NCI-H510A treated with DMSO at 0.1 percent for 48 hours (cell line): Measurements from ENCODE around the gene AP3M1.
A peak's percentile ranks its signal among the peaks of the same experiment; 100 is the strongest.
"Not testable (repeated sequence)": the region's sequence is repeated elsewhere in the genome, so short reads cannot be mapped to it uniquely, and the experiment has no call there.

Source experiments
- DNase-seq: peaks from one replicate; lab custom pipeline; 2025; lab: John Stamatoyannopoulos, UW

AP3M1 gene, protein sequence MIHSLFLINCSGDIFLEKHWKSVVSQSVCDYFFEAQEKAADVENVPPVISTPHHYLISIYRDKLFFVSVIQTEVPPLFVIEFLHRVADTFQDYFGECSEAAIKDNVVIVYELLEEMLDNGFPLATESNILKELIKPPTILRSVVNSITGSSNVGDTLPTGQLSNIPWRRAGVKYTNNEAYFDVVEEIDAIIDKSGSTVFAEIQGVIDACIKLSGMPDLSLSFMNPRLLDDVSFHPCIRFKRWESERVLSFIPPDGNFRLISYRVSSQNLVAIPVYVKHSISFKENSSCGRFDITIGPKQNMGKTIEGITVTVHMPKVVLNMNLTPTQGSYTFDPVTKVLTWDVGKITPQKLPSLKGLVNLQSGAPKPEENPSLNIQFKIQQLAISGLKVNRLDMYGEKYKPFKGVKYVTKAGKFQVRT

DNA sequence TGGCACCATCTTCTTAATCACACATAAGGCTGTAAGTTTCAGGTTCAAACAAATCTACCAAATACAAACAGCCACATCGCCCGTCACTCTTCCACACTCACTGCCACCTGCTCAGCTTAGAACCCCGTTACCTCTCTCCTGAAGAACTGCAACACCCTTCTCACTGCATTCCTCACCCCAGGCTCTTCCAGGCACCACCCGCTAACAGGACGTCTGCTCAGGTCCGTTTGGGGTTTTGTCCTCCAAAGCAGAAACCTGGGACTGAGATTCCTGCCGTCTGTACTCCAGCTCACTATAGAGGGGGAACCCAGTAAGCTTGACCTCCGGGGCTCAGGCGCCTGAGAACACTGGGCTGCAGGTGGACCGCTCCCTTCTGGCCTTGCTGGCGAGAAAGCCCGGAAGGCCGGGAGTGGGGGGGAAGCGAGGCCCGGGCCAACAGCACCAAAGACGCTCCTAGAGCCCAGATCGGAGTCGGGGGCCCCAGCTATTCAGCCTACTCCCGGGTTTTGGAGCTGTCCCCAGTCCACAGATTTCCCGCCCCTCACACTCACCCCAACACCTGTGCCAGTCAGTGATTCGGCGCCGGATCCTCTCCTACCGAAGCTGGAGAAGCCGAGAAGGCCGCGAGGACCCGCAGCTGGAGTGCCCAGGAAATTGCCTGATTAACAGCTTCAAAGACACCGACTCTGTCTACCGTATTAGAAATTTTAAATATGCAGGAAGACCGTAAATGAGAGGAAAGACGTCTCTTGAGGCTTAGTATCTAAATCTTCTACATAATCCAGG is at the start of gene AP3M1:
TSS of gene AP3M1 (minus strand) at position 625 of the 786 bp plus-strand sequence. CDS start 12,449 bp downstream, outside the sequence.
- peak; percentile 48 for DNase-seq

DNA sequence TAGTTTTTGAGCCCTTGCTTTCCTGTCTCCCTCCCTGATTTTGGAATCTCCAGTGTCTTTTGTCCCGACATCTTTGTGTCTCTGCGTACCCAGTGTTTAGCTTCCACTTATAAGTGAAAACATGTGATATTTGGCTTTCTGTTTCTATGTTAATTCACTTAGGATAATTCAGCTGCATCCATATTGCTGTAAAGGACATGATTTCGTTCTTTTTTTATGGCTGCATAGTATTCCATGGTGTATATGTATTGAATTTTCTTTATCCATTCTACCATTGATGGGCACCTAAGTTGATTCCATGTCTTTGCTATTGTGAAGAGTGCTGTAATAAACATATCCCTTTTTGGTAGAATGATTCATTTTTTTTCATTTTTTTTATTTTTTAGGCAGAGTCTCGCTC is 48.7 kb upstream of the AP3M1 start:
- no peak for DNase-seq

DNA sequence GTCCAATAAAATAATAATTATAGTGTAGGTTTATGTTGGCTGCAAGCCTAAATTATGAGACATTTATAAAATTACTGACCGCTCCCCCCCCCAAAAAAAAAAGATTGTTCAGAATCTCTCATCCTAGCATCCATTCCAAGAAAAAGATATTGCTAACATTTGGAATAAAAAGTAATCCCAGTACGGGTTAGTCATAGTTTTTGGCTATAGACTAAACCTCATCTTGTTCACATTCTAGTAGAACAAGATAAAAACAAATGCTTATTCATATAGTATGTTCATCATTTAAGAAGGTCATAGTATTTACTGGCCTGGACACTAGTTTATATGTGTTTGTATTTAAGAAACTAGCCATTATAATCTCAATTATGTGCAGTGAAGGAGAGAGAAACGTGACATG is 44.4 kb upstream of the AP3M1 start:
- DNase-seq: no peak

DNA sequence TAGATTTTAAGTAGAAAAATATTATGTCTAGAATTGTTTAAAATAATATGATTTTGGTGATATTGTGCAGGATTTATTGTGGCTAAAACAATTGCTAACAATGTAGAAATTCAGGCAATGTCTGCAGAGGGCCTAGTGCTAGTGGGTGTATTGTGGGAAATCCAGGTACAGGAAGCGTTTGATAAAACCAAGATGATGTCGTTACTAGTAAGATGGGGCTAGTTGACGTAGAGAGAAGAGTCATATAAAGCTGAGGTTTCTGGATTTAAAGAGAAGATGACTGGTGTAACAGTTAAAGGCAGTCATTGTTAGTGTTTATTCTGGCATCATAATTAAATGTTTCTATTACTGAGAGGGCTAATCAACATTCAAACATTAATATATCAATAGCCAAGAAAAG is 43.9 kb upstream of the AP3M1 start:
- no peak for DNase-seq

DNA sequence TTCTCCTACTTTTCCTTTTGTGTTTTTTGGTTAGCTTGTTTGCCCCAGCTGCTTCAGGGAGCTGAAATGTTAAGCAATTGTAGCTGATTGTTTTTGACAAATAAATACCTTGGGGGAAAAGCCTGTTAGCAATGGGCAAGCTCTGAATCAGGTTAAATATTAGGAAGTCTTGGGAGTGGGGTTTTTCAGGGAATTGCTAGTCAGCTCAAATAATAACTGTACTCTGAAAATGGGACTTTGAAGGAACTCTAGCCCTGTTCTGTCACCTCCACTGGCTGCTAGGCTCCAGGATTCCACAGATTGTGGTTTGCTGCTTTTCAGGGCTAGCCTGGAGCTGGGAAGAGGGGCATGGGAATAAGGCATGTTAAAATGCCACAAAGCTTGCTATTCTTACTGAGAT is 39.9 kb upstream of the AP3M1 start:
- DNase-seq: no peak

DNA sequence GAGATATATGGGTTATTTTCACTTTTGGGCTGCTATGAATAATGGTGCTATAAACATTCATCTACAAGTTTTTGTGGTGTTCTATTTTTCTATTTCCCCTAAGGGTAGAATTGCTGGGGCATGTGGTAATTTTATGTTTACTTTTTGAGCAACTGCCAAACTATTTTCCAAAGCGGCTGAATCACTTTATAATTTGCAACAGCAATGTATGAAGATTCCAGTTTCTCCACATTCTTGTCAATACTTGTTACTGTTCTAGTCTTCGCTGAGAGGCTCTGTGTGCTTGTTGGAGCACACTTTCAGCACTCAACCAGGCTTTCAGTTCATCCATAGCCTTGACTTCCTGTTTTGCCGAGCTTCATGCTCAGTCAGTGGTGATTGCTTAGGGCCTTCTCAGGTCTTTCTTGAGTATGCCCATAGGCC is 39.4 kb upstream of the AP3M1 start:
- peak; percentile 70 for DNase-seq

DNA sequence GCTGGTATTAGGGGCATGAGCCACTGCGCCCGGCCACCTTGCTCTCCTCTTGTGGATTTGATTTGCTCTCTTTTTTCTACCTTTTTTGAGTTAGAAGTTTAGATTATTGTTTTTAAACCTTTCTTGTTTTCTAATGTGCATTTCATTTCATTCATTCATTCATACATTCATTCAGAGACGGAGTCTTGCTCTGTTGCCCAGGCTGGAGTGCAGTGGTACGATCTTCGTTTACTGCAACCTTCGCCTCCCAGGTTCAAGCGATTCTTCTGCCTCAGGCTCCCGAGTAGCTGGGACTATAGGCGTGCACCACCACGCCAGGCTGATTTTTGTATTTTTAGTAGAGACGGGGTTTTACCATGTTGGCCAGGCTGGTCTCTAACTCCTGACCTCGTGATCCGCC is 38.0 kb upstream of the AP3M1 start:
- DNase-seq: not testable (repeated sequence)

DNA sequence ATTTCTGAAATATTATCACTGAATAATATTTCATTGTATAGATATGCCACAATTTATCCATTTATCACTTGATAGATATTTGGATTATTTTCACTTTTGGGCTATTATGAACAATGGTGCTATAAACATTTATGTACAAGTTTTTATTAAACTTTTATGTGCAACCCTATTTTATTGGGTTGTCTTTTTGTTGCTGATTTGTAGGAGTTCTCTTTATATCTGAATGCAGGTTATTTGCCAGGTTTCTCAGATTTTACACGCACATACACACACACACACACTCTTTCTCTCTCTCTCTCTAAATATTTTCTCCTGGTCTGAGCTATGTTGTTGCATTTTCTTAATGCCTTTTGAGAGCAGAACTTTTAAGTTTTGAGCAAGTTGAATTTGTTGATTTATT is 36.6 kb upstream of the AP3M1 start:
- DNase-seq: no peak

DNA sequence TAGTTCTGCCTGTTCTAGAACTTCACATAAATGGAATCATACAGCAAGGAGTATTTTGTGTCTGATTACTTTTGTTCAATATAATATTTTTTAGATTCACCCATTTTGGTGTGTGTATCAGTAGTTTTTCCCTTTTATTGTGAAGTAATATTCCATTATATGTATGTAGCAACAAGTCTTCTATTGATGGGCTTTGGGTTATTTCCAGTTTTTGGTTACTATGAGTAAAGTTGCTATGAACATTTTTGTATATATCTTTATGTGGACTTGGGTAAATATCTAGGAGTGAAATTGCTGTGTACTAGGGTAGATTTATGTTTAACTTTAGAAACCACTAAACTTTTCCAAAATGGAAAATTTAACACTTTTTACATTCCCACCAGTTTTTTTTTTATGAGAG is 36.0 kb upstream of the AP3M1 start:
- DNase-seq: no peak

DNA sequence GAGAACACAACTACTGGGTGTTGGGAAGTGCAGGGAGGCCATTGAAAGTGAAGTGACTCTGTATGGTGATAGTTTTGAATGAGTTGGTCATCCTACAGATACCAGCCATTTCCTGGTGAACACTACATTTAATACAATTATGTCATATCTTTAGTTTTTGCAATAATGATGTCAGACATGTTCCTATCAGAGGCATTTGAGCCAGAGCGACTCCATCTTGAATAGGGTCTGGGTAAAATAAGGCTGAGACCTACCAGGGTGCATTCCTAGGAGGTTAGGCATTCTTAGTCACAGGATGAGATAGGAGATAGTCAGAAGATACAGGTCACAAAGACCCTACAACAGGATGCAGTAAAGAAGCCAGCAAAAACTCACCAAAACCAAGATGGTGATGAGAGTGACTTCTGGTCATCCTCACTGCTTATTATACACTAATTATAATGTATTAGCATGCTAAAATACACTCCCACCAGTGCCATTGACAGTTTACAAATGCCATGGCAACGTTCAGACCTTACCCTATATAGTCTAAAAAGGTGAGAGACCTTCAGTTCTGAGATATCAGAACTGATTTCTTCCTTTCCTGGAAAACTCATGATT is 28.6 kb upstream of the AP3M1 start:
- no peak for DNase-seq

DNA sequence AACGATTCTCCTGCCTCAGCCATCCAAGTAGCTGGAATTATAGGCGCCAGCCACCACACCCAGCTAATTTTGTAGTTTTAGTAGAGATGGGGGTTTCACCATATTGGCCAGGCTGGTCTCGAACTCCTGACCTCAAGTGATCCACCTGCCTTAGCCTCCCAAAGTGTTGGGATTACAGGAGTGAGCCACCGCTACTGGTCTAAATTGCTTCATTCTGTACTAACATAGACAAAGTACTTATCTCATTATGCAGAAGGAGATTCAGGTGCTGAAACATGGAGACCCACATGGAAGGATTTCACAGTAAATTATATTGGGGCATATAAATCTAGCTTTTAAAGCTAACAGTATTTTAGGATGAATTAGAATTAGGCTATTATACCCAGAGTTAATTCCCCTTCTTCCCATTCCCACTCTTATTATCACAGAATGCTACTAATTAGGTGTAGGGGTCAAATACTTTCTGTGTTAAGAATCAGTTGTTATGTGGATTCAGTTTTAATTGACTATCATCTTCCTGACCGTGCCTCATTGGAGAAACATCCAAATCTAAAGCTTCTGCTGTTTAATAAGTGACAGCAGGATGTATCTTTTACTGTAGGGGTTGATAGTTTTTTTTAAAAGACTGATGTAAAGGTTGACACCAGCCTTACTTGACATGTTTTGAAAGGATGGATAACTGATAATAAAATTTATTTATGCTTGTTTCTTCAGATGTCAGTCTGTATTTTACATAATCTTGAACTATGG is 27.6 kb upstream of the AP3M1 start:
- no peak for DNase-seq

DNA sequence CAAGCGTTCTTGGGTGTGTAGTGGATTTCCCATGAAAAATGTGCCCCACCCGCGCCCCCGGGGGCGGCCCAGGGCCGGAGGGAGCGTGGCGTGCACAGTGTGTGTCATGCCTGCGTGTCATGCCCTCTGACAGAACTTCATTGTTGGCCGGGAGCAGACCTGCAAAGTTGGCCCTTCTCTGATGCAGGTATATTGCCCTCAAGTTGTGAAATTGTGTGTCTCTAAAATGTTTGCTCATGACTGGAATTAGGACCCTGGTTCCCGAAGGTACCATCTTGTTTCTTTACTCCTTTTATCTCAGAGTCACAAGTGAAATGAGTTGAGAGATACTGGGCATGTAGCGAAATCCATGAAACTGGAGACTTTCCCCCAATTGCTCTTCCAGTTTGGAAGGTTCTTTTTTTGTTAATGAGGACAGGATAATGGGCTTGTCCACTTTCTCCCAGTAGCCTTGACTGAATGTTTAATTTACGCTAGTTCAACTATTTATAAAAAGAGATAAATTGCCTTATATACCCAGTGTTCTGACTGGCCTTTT is 26.6 kb upstream of the AP3M1 start:
- DNase-seq: no peak

DNA sequence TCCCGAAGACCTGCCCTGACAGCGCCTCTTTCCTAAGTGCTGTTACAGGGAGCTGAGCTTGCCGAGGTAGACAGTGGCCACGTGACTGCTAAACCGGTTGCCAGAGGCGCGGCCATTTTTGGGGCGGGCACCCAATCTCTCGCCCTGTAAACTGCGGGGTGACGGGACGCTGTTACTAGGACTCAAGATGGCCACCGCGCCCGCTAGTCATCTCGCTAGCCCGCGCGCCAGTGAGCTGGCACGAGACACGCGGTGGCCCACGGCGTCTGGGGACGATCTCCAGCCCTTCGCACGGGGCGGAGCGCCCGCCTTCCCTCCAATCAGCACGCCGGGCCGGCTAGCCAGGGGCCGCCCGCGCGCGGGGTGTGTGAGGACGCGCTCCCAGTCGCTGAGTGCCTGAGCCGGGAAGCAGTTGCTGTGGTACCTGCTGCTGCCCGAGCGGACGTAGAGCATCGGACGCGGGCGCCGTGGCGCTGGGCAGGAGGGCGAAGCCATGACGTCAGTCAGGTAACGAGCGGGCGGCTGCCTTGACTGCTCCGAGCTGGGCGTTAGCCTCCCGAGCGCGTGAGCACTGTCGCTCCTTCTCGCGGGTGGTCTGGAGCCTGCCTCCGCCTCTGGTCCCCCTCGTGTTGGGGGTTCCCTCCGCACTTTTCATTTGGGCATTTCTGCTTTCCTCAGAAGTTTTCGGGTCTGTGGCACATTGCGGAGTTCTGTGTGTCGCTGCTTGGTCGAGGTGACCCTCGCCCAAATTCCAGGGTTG is 25.9 kb upstream of the AP3M1 start:
- peak; percentile 96 for DNase-seq

DNA sequence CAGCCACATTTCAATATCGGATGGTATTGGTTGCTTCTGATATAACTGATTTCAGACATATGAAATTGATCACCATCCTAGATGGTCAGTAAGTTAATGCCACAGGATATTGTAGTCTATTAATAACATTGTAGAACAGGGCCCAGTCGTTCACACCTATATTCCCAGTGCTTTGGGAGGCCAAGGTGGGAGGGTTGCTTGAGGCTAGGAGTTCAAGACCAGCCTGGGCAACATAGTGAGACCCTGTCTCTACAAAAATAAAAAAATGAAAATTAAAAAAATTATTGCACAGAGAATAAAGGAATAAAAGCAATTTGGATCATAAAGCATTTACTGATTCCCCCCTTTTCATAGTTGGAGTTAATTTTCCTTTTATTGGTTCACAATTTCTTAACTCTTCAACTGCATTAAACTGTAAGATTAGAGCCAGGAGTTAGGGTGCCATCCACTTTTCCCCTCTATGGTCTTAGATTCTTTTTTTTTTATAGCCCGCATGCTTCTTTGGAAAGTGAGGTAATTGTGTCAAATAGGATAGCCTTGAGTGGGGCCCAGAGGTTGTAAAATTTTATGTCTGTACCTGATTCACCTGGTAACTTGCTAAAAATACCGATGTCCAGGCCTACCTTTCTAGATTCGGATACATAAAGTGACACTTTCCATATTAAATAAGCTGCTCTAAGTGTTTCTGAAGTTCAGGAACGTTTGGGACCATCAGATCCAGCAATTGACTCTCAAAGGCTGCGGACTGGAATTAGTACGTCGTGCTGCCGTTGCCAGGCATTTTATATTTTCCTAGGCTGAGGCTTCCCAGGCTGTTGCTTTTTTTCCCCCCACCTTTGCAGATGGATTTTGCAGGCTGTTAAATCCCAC is 25.1 kb upstream of the AP3M1 start:
- DNase-seq: no peak

DNA sequence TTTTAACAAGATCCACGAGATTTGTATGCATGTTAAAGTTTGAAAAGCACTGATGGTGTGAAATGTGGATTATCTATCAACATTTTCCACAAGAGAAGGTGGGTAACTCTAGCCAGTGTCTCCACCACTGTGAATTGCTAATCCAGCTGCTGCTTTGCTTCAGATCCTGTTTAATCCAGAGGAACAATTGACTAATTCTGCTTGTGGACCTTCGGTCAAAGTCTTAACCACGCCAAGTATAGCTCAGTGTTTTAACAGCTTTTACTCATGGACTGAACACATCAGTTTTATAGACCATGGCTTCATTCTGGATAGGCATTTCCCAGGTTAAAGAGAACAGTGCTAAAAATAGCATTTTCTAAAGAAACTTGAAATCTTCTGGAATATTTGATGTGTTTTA is 23.9 kb upstream of the AP3M1 start:
- no peak for DNase-seq

DNA sequence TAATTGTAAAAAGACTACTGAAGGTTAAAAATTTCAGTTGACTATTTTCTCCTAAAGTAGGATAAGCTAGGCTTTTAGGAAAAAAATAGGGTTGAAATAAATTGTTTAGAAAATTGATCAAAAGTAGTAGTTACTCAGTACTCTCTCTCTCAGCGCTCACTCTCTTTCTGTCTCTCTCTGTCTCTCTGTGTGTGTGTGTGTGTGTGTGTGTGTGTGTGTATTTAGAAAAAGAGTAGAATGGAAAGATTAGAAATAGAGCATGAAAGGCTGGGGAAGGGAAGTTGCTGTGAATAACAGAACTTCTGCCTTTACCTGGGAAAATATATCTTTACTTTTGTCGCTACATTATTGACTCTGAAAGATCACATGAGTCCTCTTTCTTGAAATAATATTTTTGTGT is 21.0 kb upstream of the AP3M1 start:
- DNase-seq: no peak

DNA sequence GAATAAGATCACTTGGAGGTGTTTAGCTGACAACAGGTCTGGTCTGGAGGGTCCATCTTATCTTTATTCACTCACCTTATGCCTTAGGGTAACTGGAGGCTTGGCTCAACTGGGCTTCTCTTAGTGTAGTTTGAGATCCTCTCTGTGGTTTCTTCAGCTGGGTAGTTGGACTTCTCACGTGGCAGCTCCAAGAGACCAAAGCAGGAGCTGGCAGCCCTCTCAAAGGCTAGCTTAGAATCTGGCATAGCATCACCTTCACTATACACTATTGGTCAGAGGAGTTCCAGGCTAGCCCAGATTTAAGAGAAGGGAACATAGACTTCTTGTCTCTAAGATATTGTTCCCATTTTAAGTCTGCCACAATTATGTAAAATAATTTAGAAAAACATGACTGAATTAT is 16.8 kb upstream of the AP3M1 start:
- DNase-seq: no peak

DNA sequence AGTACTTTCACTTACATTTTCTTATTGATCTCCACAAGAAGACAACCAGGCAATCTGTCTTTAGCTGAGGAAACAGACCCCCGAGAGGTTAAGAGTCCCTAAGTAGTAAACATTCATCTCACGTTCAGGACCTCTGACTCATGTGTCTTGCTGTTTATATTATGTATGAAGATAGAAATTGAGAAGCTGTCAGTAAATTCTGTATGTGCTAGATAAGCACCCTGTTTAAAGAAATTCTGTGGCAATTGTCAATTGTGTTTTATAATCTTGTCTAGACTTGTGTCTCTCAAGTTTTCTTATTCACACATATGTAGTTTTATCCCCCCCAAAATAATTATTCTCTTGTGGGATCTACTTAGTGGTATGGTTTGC is 14.9 kb upstream of the AP3M1 start:
- no peak for DNase-seq

DNA sequence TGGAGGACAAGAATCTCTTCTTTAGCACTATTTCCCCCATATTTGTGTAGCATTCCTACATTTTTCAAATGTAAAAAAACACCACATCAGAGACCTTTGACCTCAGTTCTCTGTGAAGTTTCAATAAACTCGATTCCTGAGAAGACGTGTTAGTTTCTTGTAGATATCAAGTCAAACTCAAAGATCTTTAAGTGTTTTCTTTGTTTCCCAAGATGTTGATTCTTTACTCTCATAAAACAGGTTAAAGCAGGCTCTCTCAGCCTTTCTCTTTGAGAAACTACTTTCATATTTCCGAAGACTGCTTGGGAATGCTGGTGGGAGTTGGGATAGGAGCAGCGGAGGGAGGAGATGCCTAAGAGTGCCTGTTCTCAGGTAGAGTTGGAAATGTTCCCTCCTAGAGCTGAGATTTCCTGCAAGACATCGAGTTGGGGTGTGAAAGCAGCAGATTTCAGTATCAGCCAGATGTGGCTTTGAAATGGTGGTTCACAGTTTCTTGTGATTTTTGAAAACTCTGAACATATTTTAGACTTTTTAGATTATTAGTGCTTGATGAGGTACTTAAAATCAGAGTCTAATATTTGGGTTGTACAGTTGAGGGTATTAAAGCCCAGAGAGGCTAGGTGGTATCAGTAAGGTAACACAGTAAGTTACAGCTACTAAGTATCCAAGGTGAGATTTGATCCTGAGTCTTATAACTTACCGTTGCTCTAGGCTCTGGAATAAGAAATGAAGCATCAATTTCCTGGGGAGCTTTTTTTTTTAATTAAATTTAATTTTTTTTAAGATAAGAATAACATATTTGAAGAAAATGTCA is 14.3 kb upstream of the AP3M1 start:
- no peak for DNase-seq
